ENCODE measurements around the gene NAA80. TPM values are rescaled to one million over a fixed set of nuclear protein-coding genes. Genes with fewer than 3 reads are reported as not detected.

The NAA80 gene
- total RNA-seq, 1 donor from 2014 or later: 12.5 TPM

- ATAC-seq (no peak), DNase-seq (no peak)
- Histone ChIP-seq H3K27me3 (no peaks in the 10 kb centered on the region), H3K9me3 (no peaks in the 10 kb centered on the region), H3K4me3 (peak overlapping the region; percentile 97), H3K36me3 (peaks cover 22% of the 10 kb centered on the region), H3K27ac (peak overlapping the region; percentile 89), H3K4me1 (peaks cover 19% of the 10 kb centered on the region)
- TF ChIP-seq, protein P1, sequence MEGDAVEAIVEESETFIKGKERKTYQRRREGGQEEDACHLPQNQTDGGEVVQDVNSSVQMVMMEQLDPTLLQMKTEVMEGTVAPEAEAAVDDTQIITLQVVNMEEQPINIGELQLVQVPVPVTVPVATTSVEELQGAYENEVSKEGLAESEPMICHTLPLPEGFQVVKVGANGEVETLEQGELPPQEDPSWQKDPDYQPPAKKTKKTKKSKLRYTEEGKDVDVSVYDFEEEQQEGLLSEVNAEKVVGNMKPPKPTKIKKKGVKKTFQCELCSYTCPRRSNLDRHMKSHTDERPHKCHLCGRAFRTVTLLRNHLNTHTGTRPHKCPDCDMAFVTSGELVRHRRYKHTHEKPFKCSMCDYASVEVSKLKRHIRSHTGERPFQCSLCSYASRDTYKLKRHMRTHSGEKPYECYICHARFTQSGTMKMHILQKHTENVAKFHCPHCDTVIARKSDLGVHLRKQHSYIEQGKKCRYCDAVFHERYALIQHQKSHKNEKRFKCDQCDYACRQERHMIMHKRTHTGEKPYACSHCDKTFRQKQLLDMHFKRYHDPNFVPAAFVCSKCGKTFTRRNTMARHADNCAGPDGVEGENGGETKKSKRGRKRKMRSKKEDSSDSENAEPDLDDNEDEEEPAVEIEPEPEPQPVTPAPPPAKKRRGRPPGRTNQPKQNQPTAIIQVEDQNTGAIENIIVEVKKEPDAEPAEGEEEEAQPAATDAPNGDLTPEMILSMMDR (IDR thresholded peaks at IDR 0.05): no peak
- intact Hi-C loops (cut with DNase I): no loop called here
These were observed 6.0 kb downstream of the NAA80 start for GRCh38 chr3:50293079-50293801.

GRCh38 chr3:50292159-50293078 lies 6.8 kb downstream of the NAA80 start, which contains the start of gene IFRD2:
TSS of gene IFRD2 (minus strand) at chr3:50292429. CDS start at chr3:50292274, 155 bp downstream.
- H3K4me1 ChIP-seq: peaks cover 16% of the 10 kb centered on the region
- peak; percentile 96 for ATAC-seq

DNA sequence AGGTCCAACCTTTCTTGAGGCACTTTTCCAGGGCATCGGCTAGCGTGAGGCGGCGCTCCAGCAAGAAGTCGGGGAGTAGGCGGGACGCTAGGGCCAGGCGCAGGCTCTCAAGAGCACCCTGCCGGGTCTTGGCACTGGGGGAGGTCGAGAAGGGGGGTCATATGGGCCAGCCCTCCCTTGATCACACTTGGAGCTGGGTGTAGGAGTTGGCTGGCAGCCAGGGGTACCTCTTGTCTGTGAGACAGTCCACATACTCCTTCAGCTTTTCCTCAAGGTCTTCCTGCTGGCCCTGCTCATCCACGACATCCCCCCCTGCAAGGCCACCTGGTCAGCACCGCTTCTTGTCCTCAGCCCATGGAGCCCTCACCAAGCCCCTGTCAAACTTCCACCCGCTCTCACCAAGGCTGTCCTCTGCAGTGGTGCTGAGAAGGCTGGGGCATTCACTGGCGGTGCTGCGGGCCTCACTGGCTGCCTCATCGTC lies 9.0 kb downstream of the NAA80 start:
- no peak overlapping the region for H3K4me3 ChIP-seq
- DNase-seq: no peak

More at GRCh38 chr3:50292159-50293078, 6.8 kb downstream of the NAA80 start, which contains the start of gene IFRD2:
- peaks cover 30% of the 10 kb centered on the region for H3K36me3 ChIP-seq
- TF ChIP-seq, protein P1 (IDR thresholded peaks at IDR 0.05): no peak
- peak; percentile 99 for DNase-seq
- H3K9me3 ChIP-seq: no peaks in the 10 kb centered on the region
- H3K4me3 ChIP-seq: peak within 1 kb of the TSS; percentile 97
- no peaks in the 10 kb centered on the region for H3K27me3 ChIP-seq
- H3K27ac ChIP-seq: peak within 1 kb of the TSS; percentile 89
- intact Hi-C loops (cut with DNase I): no loop called here

GRCh38 chr3:50289130-50289529 lies 10.1 kb downstream of the NAA80 start:
- ATAC-seq: no peak
- intact Hi-C loops (cut with DNase I): no loop called here
- DNase-seq: no peak
- peaks cover 16% of the 10 kb centered on the region for H3K4me1 ChIP-seq
- no peak overlapping the region for H3K4me3 ChIP-seq
- H3K27ac ChIP-seq: no peak overlapping the region
- H3K9me3 ChIP-seq: no peaks in the 10 kb centered on the region
- TF ChIP-seq, protein P1 (IDR thresholded peaks at IDR 0.05): no peak
- no peaks in the 10 kb centered on the region for H3K27me3 ChIP-seq
- peaks cover 31% of the 10 kb centered on the region for H3K36me3 ChIP-seq

More for the DNA sequence above, 9.0 kb downstream of the NAA80 start:
- H3K27me3 ChIP-seq: no peaks in the 10 kb centered on the region
- H3K36me3 ChIP-seq: peaks cover 31% of the 10 kb centered on the region
- H3K4me1 ChIP-seq: peaks cover 16% of the 10 kb centered on the region
- H3K27ac ChIP-seq: no peak overlapping the region
- H3K9me3 ChIP-seq: no peaks in the 10 kb centered on the region
- no peak for ATAC-seq
- intact Hi-C loops (cut with DNase I): no loop called here
- TF ChIP-seq, protein P1 (IDR thresholded peaks at IDR 0.05): no peak

DNA sequence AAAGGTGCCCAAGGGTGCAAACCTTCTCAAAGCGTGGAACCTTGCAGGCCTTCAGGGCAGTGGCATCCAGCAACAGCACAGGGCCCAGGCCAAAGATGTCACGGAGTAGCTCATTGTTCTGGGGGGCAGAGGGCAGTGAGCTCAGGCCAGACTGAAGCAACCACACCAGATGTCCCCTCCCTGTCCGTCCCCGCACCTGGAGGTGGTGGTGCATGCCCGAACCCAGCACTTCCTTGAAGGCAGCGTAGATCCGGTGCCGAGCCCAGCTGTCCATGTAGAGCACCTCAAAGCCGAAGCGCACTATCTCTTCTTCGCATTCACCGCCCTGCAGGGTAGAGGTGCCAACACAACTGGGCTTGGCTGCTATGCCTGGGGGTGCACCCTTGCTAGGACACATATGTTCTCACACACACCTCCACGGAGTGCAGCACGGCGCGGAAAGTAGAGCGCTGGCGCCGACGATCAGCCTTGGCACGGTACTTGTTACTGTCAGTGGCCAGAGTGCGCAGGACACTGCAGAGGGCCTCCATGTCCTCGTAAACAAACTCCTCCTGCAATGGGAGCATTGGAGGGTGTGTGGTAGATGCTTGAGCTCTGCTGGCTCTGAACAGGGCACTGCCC lies 10.7 kb downstream of the NAA80 start:
- no peak for DNase-seq
- Histone ChIP-seq H3K36me3 (peaks cover 31% of the 10 kb centered on the region), H3K4me1 (peaks cover 16% of the 10 kb centered on the region), H3K9me3 (no peaks in the 10 kb centered on the region), H3K27me3 (no peaks in the 10 kb centered on the region), H3K27ac (no peak overlapping the region), H3K4me3 (no peak overlapping the region)
- TF ChIP-seq, protein P1 (IDR thresholded peaks at IDR 0.05): no peak
- ATAC-seq: no peak
- intact Hi-C loops (cut with DNase I): no loop called here

Data from upper lobe of right lung (tissue), 1 donor.